Activated CD4-positive, alpha-beta T cell treated with anti-CD3 and anti-CD28 coated beads for 36 hours (primary cell): Measurements from ENCODE around the gene PNPLA6. TPM values are rescaled to one million over a fixed set of nuclear protein-coding genes. Genes with fewer than 3 reads are reported as not detected.

ENCODE experiments used
- ATAC-seq: fragments of 200-7000 bp; cut with Tn5 transposase; one replicate; pipeline ENCODE4 v1.10.0; 2021; ENCODE audit warnings: mild to moderate bottlenecking, moderate library complexity
- CTCF ChIA-PET: fragments of 350-600 bp; sonication (Branson Sonifier 250); formaldehyde crosslinking; loops from one replicate; lab custom pipeline; 2021; ENCODE audit warnings: antibody characterized with exemption; lab: Charles Lee
- POLR2A ChIA-PET: fragments of 350-600 bp; sonication (Branson Sonifier 250); formaldehyde crosslinking; loops from one replicate; lab custom pipeline; 2021; ENCODE audit warnings: antibody characterized with exemption, inconsistent platforms; lab: Charles Lee
- DNase-seq: peaks from one replicate; pipeline ENCODE4 v3.0.0-alpha.2; 2020
- H3K27ac Mint-ChIP-seq: one replicate; pipeline ENCODE4 v1.8.0; 2021; ENCODE audit warnings: mixed read lengths
- H3K27me3 Mint-ChIP-seq: one replicate; pipeline ENCODE4 v1.8.0; 2021; ENCODE audit warnings: mixed read lengths
- H3K36me3 Mint-ChIP-seq: one replicate; pipeline ENCODE4 v1.8.0; 2021; ENCODE audit warnings: low read depth, mixed read lengths
- H3K4me1 Mint-ChIP-seq: one replicate; pipeline ENCODE4 v1.8.0; 2021; ENCODE audit warnings: mixed read lengths
- H3K4me3 Mint-ChIP-seq: one replicate; pipeline ENCODE4 v1.8.0; 2021; ENCODE audit warnings: mild to moderate bottlenecking, moderate library complexity, mixed read lengths
- H3K9me3 Mint-ChIP-seq: one replicate; pipeline ENCODE4 v1.8.0; 2021; ENCODE audit warnings: low read depth, mixed read lengths
- intact Hi-C, 2 experiments: fragments of 100-400 bp; cut with DNase I in 1 of 2; cut with micrococcal nuclease in 1 of 2; formaldehyde crosslinking; loops; one replicate each; pipeline versions ENCODE4 v1.14.2 to v1.15.1; 2022 to 2024; cut with DNase I, micrococcal nuclease
- total RNA-seq, 2 experiments: library from RNA; stranded (reverse); gene quantifications; one replicate each; pipeline ENCODE4 v1.2.3, GENCODE V29; 2021

Gene PNPLA6
- total RNA-seq, 2 experiments from 2014 or later: 82.2 to 108 TPM

DNA sequence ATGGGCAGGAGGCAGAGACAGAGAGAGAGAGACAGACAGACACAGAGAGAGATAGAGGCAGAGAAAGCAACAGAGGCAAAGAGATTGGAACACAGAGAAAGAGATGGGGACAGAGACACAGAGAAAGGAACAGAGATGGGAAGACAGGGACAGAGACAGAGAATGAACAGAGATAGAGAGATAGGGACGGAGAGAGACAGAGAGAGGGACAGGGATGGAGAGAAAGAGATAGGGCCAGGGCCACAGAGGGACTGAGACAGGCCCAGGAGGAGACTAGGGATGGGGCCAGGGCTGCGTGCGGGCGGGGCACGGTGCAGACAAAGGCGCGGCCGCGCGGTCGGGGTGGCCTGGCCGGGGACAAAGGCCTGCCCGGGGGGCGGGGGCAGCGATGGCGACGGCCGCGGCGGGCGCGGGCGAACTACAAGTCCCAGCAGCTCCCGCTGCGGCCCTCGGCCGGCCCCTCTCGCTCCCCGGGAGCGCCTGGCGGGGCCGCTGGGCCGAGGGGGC, 19.8 kb upstream of the PNPLA6 start, which contains the start of gene ZNF358:
Gene ZNF358, plus strand, starts transcription at position 459 of the 507 bp plus-strand sequence. CDS start 3,140 bp downstream, outside the sequence.
- Mint-ChIP-seq H3K4me1 (peaks cover 4% of the 10 kb centered on the region), H3K27me3 (peaks cover 12% of the 10 kb centered on the region), H3K9me3 (no peaks in the 10 kb centered on the region), H3K4me3 (peak within 1 kb of the TSS; percentile 66), H3K36me3 (no peaks in the 10 kb centered on the region), H3K27ac (peak within 1 kb of the TSS; percentile 79)
- peak; percentile 69 for DNase-seq
- ChIA-PET CTCF (no interaction called here), POLR2A (no interaction called here)
- intact Hi-C loops: no loop called here
- ATAC-seq: peak; percentile 88

GRCh38 chr19:7516333-7516732, 19.2 kb upstream of the PNPLA6 start:
- no peaks in the 10 kb centered on the region for H3K9me3 Mint-ChIP-seq
- intact Hi-C loops: no loop called here
- ChIA-PET CTCF (no interaction called here), POLR2A (no interaction called here)
- H3K27ac Mint-ChIP-seq: no peak overlapping the region
- DNase-seq: no peak
- peak overlapping the region; percentile 66 for H3K4me3 Mint-ChIP-seq
- H3K27me3 Mint-ChIP-seq: peaks cover 12% of the 10 kb centered on the region
- ATAC-seq: no peak
- no peaks in the 10 kb centered on the region for H3K36me3 Mint-ChIP-seq
- peaks cover 4% of the 10 kb centered on the region for H3K4me1 Mint-ChIP-seq

GRCh38 chr19:7516878-7517277, 18.6 kb upstream of the PNPLA6 start:
- Mint-ChIP-seq H3K27me3 (peaks cover 12% of the 10 kb centered on the region), H3K36me3 (no peaks in the 10 kb centered on the region), H3K4me3 (peak overlapping the region; percentile 66), H3K27ac (peak overlapping the region; percentile 31), H3K4me1 (peaks cover 6% of the 10 kb centered on the region), H3K9me3 (no peaks in the 10 kb centered on the region)
- ChIA-PET POLR2A (no interaction called here), CTCF (no interaction called here)
- DNase-seq (no peak), ATAC-seq (no peak)
- intact Hi-C loops: no loop called here

DNA sequence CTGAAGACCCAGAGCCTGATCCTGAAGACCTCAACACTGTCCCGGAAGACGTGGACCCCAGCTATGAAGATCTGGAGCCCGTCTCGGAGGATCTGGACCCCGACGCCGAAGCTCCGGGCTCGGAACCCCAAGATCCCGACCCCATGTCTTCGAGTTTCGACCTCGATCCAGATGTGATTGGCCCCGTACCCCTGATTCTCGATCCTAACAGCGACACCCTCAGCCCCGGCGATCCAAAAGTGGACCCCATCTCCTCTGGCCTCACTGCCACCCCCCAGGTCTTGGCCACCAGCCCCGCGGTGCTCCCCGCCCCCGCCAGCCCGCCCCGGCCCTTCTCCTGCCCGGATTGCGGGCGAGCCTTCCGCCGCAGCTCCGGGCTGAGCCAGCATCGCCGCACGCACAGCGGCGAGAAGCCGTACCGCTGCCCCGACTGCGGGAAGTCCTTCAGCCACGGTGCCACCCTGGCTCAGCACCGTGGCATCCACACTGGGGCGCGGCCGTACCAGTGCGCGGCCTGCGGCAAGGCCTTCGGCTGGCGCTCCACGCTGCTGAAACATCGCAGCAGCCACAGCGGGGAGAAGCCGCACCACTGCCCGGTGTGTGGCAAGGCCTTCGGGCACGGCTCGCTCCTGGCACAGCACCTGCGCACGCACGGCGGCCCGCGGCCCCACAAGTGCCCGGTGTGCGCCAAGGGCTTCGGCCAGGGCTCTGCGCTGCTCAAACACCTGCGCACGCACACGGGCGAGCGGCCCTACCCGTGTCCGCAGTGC, 16.0 kb upstream of the PNPLA6 start:
- no peaks in the 10 kb centered on the region for H3K9me3 Mint-ChIP-seq
- H3K36me3 Mint-ChIP-seq: no peaks in the 10 kb centered on the region
- ChIA-PET CTCF (interaction anchor here (0.5 kb wide), 1 partner anchor 65 kb away, joined by 3 read pairs; no protein-coding TSS in a partner anchor), POLR2A (no interaction called here)
- peaks cover 8% of the 10 kb centered on the region for H3K27me3 Mint-ChIP-seq
- intact Hi-C loops: no loop called here
- no peak overlapping the region for H3K27ac Mint-ChIP-seq
- no peak for DNase-seq
- peaks cover 15% of the 10 kb centered on the region for H3K4me1 Mint-ChIP-seq
- no peak for ATAC-seq
- no peak overlapping the region for H3K4me3 Mint-ChIP-seq

GRCh38 chr19:7520131-7521051, 15.1 kb upstream of the PNPLA6 start:
- intact Hi-C loops: no loop called here
- CTCF ChIA-PET: no interaction called here

GRCh38 chr19:7521551-7522071, 13.9 kb upstream of the PNPLA6 start:
- DNase-seq (no peak), ATAC-seq (no peak)
- Mint-ChIP-seq H3K9me3 (no peaks in the 10 kb centered on the region), H3K4me3 (peak overlapping the region; percentile 61), H3K27me3 (no peaks in the 10 kb centered on the region), H3K4me1 (peaks cover 11% of the 10 kb centered on the region), H3K27ac (peak overlapping the region; percentile 76), H3K36me3 (no peaks in the 10 kb centered on the region)
- intact Hi-C loops: loop anchor here (1.0 kb wide), 8 partner anchors 13 to 1096 kb away; partner anchors contain the start of genes PET100 (in 1 of the 2), PEX11G (in 1 of the 2) and XAB2 (in 1 of the 2)
- ChIA-PET CTCF (interaction anchor here (0.5 to 1.5 kb wide), 3 partner anchors 14 to 167 kb away, joined by 4 to 7 read pairs (median 5); partner anchors contain the start of gene PNPLA6), POLR2A (interaction anchor here (0.5 to 1.0 kb wide), 2 partner anchors 13 to 16 kb away, joined by 3 read pairs; no protein-coding TSS in a partner anchor)

More at GRCh38 chr19:7520131-7521051, 15.1 kb upstream of the PNPLA6 start:
- peaks cover 14% of the 10 kb centered on the region for H3K4me1 Mint-ChIP-seq
- H3K4me3 Mint-ChIP-seq: no peak overlapping the region
- no peak for DNase-seq
- peaks cover 4% of the 10 kb centered on the region for H3K27me3 Mint-ChIP-seq
- H3K36me3 Mint-ChIP-seq: no peaks in the 10 kb centered on the region
- no peaks in the 10 kb centered on the region for H3K9me3 Mint-ChIP-seq
- ATAC-seq: no peak
- H3K27ac Mint-ChIP-seq: no peak overlapping the region
- POLR2A ChIA-PET: no interaction called here

DNA sequence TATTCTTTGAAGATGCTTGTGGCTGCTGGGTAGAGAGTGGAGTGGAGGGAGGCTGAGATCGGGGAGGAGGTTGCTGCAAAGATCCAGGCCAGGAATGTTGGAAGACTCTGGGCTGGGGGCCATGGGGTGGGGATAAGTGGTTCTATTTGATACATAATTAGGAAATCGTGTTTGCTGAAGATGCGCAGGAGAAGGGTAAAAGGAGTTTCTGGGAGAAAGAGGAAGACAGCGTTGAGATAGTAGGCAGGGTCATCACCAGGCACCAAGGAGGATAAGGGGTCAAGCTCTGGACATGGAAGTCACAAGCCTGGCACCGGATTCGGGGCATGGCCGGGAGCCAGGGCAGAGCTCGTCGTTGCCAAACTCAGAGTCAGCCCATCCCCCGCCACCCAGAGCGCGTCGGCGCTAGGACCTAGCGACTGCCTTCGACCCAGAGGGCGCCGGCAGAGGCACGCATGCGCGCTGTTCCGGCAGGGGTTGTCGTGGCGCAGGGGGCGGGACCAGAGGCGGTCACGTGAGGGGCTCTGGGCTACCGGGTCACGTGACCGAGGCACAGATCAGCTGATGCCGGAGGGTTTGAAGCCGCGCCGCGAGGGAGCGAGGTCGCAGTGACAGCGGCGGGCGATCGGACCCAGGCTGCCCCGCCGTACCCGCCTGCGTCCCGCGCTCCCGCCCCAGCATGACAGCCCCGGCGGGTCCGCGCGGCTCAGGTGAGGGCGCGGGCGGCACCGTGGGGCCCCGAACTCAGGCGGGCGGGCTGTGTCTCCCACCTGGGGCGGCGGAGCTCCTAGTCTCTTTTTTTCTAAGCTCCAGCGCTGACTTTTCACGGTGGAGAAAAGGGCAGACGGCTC, 13.2 kb upstream of the PNPLA6 start, which contains the start of gene MCOLN1:
Gene MCOLN1, plus strand, starts transcription at position 553 of the 851 bp plus-strand sequence. Its CDS starts 127 bp downstream, at position 680.
- intact Hi-C loops: loop anchor here (1.0 kb wide), 8 partner anchors 12 to 1097 kb away; partner anchors contain the start of genes PET100 (in 1 of the 2), PEX11G (in 1 of the 2) and XAB2 (in 1 of the 2)
- H3K27me3 Mint-ChIP-seq: no peaks in the 10 kb centered on the region
- no peaks in the 10 kb centered on the region for H3K9me3 Mint-ChIP-seq
- peaks cover 11% of the 10 kb centered on the region for H3K4me1 Mint-ChIP-seq
- H3K36me3 Mint-ChIP-seq: peaks cover 2% of the 10 kb centered on the region
- DNase-seq (peak; percentile 100), ATAC-seq (peak; percentile 96)
- CTCF ChIA-PET: interaction anchor here (0.5 to 1.5 kb wide), 9 partner anchors 9 to 354 kb away, joined by 3 to 7 read pairs (median 4); partner anchors contain the start of gene PNPLA6
- peak within 1 kb of the TSS; percentile 76 for H3K27ac Mint-ChIP-seq
- POLR2A ChIA-PET: interaction anchor here (1.0 kb wide), 1 partner anchor 17 kb away, joined by 3 read pairs; no protein-coding TSS in a partner anchor
- peak within 1 kb of the TSS; percentile 61 for H3K4me3 Mint-ChIP-seq

- H3K4me1 Mint-ChIP-seq: peaks cover 11% of the 10 kb centered on the region
- ChIA-PET CTCF (interaction anchor here (0.6 to 1.5 kb wide), 9 partner anchors 8 to 871 kb away, joined by 3 to 5 read pairs (median 3); a partner anchor contains a TSS), POLR2A (interaction anchor here (0.6 kb wide), 1 partner anchor 58 kb away, joined by 3 read pairs; no protein-coding TSS in a partner anchor)
- peaks cover 3% of the 10 kb centered on the region for H3K36me3 Mint-ChIP-seq
- H3K27ac Mint-ChIP-seq: no peak overlapping the region
- no peak for DNase-seq
- no peak for ATAC-seq
- intact Hi-C loops: loop anchor here (1.0 kb wide), 8 partner anchors 11 to 1098 kb away; partner anchors contain the start of genes PET100 (in 1 of the 2), PEX11G (in 1 of the 2) and XAB2 (in 1 of the 2)
- peak overlapping the region; percentile 61 for H3K4me3 Mint-ChIP-seq
- H3K27me3 Mint-ChIP-seq: no peaks in the 10 kb centered on the region
- H3K9me3 Mint-ChIP-seq: no peaks in the 10 kb centered on the region
Observed at GRCh38 chr19:7522923-7523667, 12.4 kb upstream of the PNPLA6 start.

DNA sequence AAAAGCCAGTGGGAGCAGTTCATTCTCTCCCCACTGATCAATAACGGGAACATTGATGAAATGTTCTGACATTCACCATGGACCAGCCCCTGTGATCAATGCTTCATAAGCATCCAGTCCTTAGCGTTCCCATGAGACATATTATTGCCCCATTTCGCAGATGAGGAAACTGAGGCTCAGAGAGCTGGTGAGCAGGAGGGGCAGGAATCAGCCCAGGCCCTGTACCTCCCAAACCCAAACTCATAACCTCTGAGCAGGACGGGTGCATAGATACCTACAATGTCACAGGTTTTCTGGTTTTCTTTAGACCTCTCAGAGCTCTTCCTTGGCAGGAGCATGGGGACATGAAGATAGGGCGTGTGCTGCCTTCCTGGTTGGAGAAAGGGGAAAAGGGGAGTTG, 11.0 kb upstream of the PNPLA6 start:
- H3K4me3 Mint-ChIP-seq: no peak overlapping the region
- intact Hi-C loops: no loop called here
- no peak for ATAC-seq
- peaks cover 4% of the 10 kb centered on the region for H3K36me3 Mint-ChIP-seq
- peaks cover 11% of the 10 kb centered on the region for H3K4me1 Mint-ChIP-seq
- no peak for DNase-seq
- H3K27me3 Mint-ChIP-seq: no peaks in the 10 kb centered on the region
- CTCF ChIA-PET: no interaction called here
- H3K27ac Mint-ChIP-seq: no peak overlapping the region
- POLR2A ChIA-PET: interaction anchor here (0.6 kb wide), 1 partner anchor 422 kb away, joined by 3 read pairs; no protein-coding TSS in a partner anchor
- no peaks in the 10 kb centered on the region for H3K9me3 Mint-ChIP-seq
